Ovary (tissue), 3 donors: Measurements from ENCODE around the gene LUZP2.

Experiments used
- EP300 ChIP-seq: sonication (generic); formaldehyde crosslinking; IDR thresholded peaks from one replicate; pipeline ENCODE4 v1.6.1; 2017; ENCODE audit warnings: antibody characterized with exemption
- POLR2A ChIP-seq: fragments of 450-650 bp; IDR thresholded peaks from one replicate; pipeline ENCODE4 v1.6.1; 2017; ENCODE audit warnings: antibody characterized with exemption, mild to moderate bottlenecking, moderate library complexity
- TF ChIP-seq, protein P1 (sequence below), 3 donors: fragments of 450-650 bp in 2 of 3; fragments of 200-600 bp in 1 of 3; IDR thresholded peaks; one replicate each; pipeline versions ENCODE4 v1.5.1 to v1.8.0; 2016 to 2022; ENCODE audit warnings: antibody characterized with exemption in 3 of 3, mild to moderate bottlenecking in 1 of 3
- donor health status: DM: no; HTN: no; CAD: no.

DNA sequence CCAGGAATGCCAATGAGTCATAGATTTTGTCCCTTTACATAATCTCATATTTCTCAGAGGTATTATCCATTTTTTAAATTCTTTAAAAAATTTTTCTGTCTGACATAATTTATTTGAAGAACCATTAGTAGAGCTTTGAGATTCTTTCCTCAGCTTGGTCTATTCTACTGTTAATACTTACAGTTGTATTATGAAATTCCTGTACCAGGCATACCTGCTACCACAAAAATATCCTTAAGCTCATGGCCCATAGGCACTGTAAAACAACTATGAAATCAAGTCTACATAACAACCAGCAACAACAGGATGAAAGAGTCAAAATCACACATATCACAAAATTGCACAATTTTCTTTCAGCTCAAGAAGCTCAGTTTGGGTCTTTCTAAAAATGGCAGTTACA lies 541.3 kb downstream of the LUZP2 start:
- TF ChIP-seq, protein P1, sequence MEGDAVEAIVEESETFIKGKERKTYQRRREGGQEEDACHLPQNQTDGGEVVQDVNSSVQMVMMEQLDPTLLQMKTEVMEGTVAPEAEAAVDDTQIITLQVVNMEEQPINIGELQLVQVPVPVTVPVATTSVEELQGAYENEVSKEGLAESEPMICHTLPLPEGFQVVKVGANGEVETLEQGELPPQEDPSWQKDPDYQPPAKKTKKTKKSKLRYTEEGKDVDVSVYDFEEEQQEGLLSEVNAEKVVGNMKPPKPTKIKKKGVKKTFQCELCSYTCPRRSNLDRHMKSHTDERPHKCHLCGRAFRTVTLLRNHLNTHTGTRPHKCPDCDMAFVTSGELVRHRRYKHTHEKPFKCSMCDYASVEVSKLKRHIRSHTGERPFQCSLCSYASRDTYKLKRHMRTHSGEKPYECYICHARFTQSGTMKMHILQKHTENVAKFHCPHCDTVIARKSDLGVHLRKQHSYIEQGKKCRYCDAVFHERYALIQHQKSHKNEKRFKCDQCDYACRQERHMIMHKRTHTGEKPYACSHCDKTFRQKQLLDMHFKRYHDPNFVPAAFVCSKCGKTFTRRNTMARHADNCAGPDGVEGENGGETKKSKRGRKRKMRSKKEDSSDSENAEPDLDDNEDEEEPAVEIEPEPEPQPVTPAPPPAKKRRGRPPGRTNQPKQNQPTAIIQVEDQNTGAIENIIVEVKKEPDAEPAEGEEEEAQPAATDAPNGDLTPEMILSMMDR (IDR thresholded peaks at IDR 0.05), result no peak
- no peak for TF ChIP-seq POLR2A
- TF ChIP-seq EP300, result no peak
